Measurements from ENCODE around the gene TMEM201. TPM values are rescaled to one million over a fixed set of nuclear protein-coding genes. Genes with fewer than 3 reads are reported as not detected.

TMEM201 gene
- total RNA-seq, 1 donor from 2014 or later, result 26.0 TPM

GRCh38 chr1:9610548-9610947 lies 21.8 kb downstream of the TMEM201 start:
- no peaks in the 10 kb centered on the region for H3K27me3 Mint-ChIP-seq
- no peaks in the 10 kb centered on the region for H3K4me1 Mint-ChIP-seq (ENCODE audit: unreplicated experiment)
- no peaks in the 10 kb centered on the region for H3K36me3 Mint-ChIP-seq

GRCh38 chr1:9611716-9612115 lies 23.0 kb downstream of the TMEM201 start:
- H3K9me3 Mint-ChIP-seq, result no peaks in the 10 kb centered on the region
- no peak for DNase-seq (ENCODE audit: extremely low spot score, unreplicated experiment)
- H3K27me3 Mint-ChIP-seq, result no peaks in the 10 kb centered on the region
- TF ChIP-seq CTCF (conservative IDR thresholded peaks at IDR 0.05), result no peak
- no peaks in the 10 kb centered on the region for H3K4me1 Mint-ChIP-seq (ENCODE audit: unreplicated experiment)
- H3K36me3 Mint-ChIP-seq, result no peaks in the 10 kb centered on the region
- H3K4me3 Mint-ChIP-seq, result no peak overlapping the region
- H3K27ac Mint-ChIP-seq, result no peak overlapping the region

More at GRCh38 chr1:9610548-9610947, 21.8 kb downstream of the TMEM201 start:
- Mint-ChIP-seq H3K9me3 (no peaks in the 10 kb centered on the region), H3K27ac (no peak overlapping the region), H3K4me3 (no peak overlapping the region)
- DNase-seq (ENCODE audit: extremely low spot score, unreplicated experiment), result no peak
- TF ChIP-seq CTCF (conservative IDR thresholded peaks at IDR 0.05), result no peak

- DNase-seq (ENCODE audit: extremely low spot score, unreplicated experiment), result no peak
- Mint-ChIP-seq H3K4me3 (no peak overlapping the region), H3K27ac (no peak overlapping the region), H3K36me3 (no peaks in the 10 kb centered on the region), H3K4me1 (ENCODE audit: unreplicated experiment) (no peaks in the 10 kb centered on the region), H3K9me3 (no peaks in the 10 kb centered on the region), H3K27me3 (no peaks in the 10 kb centered on the region)
- TF ChIP-seq CTCF (conservative IDR thresholded peaks at IDR 0.05), result no peak
Observed at GRCh38 chr1:9612162-9612845, 23.6 kb downstream of the TMEM201 start.

- H3K36me3 Mint-ChIP-seq, result no peaks in the 10 kb centered on the region
- no peaks in the 10 kb centered on the region for H3K27me3 Mint-ChIP-seq
- no peaks in the 10 kb centered on the region for H3K4me1 Mint-ChIP-seq (ENCODE audit: unreplicated experiment)
- H3K27ac Mint-ChIP-seq, result no peak overlapping the region
- TF ChIP-seq CTCF (conservative IDR thresholded peaks at IDR 0.05), result no peak
- H3K4me3 Mint-ChIP-seq, result no peak overlapping the region
- no peak for DNase-seq (ENCODE audit: extremely low spot score, unreplicated experiment)
- H3K9me3 Mint-ChIP-seq, result no peaks in the 10 kb centered on the region
Observed at GRCh38 chr1:9612871-9613624, 24.3 kb downstream of the TMEM201 start.

GRCh38 chr1:9613625-9614299 lies 25.1 kb downstream of the TMEM201 start:
- Mint-ChIP-seq H3K36me3 (no peaks in the 10 kb centered on the region), H3K9me3 (no peaks in the 10 kb centered on the region), H3K4me1 (ENCODE audit: unreplicated experiment) (peaks cover 1% of the 10 kb centered on the region), H3K27me3 (peaks cover under 1% of the 10 kb centered on the region), H3K27ac (no peak overlapping the region), H3K4me3 (no peak overlapping the region)
- TF ChIP-seq CTCF (conservative IDR thresholded peaks at IDR 0.05), result no peak
- no peak for DNase-seq (ENCODE audit: extremely low spot score, unreplicated experiment)
